Cortex of kidney (tissue), 1 donor: ENCODE measurements around the gene UXS1.

Experiments used
- DNase-seq: peaks from one replicate; lab custom pipeline; 2025; lab: John Stamatoyannopoulos, UW

UXS1 gene

GRCh38 chr2:106053116-106053515 is 141.0 kb downstream of the UXS1 start:
- no peak for DNase-seq

- DNase-seq = no peak
Observed at GRCh38 chr2:106044859-106045258, 149.2 kb downstream of the UXS1 start.

- no peak for DNase-seq
Observed at GRCh38 chr2:106044021-106044420, 150.1 kb downstream of the UXS1 start.
